DMS53 (cell line): ENCODE data around the gene CACNA1I.

Experiments
- DNase-seq: peaks from one replicate; lab custom pipeline; 2025; lab: John Stamatoyannopoulos, UW

CACNA1I gene

DNA sequence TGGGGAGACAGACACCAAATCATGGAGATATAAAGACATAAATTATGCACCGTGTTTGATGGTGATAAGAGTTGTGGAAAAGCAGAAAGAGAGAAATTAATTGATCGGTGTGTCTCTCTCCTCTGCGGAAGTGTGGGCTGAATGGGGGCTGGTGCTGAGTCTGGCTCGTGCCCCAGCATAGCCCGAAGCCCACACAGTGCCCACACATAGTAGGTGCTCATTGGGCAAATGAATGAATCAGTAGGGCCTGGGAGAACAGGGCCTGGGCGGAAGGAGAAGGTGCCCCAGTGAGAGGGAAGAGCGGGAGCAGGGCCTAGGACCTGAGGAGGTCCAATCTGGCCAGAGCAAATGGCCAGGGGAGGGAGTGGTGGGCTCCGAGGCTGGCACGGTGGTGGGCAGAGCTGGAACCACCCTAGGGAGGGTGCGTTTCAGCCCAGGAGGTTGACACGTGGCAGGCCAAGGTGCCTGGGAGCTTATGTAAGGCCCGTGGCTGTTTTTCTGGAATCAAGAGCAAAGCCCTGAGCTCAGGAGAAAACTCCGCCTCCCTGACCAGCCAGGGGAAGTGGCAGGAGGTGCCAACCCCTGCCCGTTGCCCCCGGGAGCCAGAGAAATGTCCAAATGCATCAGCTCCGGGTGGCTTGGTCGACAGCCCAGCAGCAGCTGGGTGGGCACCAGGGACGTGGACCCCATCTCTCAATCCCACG is 2.1 kb upstream of the CACNA1I start:
- DNase-seq: no peak

DNA sequence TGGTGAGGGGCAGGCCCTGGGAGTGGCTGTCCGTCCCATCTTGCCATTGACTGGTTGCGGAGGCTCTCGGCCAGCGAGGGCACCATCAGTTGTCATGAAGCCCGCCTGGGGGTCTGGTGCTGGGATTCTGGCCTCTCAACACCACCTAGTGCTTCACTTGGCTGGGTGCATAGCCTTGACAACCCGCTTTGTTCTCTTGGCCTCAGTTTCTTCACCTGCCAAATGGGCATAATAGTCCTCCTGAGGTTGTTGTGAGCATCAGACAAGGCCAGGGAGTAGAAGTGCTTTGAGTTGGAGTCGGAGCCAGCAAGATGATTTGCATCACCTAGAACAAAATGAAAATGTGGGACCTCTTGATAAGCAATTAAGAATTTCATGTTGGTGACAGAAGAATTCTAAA is 1.5 kb upstream of the CACNA1I start:
- DNase-seq: no peak

DNA sequence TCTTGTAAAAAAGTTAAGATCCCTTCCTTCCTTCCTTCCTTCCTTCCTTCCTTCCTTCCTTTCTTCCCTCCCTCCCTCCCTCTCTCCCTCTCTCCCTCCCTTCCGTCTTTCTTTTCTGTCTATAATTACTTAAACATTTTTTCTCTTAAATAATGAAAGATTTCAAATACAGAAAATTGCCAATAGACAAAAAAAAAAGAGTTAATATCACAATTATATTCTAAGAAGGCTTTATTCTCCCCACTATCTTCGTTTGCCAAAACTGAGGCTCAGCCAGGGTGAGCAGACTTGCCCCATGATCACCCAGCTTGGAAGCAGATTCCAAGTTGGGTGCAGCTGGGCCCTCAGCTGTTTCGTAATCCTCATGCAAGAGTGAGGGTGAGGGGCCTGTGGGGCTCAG is 327 bp upstream of the CACNA1I start:
- no peak for DNase-seq

DNA sequence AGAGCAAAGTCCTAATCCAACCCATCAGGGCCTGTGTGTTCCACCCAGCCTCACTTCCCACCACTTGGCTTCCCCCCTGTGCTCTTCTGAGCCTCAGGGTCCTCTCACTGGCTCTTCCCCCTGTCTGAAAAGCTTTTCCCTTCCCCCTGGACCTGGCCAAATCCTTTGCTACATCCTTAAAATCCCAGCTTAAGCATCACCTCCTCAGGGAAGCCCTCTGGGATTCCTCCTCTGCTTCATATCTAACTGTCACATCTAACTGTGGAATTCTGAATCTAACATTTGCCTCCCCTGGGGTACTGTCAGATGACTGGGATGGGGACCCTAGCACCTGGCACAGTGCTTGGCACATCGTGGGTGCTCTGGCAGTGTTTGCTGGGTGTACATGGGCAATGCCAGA is 985 bp downstream of the CACNA1I start:
- no peak for DNase-seq

DNA sequence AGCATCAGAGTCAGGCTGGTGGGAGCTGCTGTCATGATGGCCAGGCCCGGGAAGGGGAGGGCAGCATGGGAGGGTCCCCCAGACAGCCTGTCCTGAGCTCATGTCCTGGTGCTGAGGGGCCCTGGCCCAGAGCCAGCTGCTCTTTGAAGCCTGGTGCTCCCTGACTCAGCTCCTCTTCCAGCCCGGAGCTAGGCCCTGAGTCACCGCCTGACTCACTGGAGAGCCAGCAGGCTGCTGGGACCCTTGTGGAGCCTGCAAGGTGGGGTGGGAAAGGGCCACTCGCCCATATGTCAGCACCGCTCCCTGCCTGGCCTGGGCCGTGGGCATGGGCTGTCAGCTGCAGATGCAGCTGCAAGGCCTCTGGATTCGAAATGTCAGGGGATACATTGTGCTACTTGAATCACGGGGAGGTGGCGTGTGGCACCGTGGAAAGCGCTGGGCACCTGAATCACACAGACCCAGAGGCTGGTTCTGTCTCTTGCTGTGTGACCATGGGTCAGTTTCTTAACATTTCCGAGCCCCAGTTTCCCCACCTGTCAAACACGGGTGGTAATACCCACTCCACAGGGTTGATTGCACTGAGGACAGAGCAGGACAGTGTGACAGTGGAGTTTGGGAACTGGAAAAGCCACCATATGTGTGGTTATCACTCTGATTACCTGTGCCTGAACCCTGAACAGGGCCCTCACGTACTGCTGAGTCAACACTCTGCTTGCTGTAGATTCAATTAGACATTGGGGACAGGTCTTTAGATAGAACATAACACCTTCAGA is 4.4 kb downstream of the CACNA1I start:
- DNase-seq: peak; percentile 28

DNA sequence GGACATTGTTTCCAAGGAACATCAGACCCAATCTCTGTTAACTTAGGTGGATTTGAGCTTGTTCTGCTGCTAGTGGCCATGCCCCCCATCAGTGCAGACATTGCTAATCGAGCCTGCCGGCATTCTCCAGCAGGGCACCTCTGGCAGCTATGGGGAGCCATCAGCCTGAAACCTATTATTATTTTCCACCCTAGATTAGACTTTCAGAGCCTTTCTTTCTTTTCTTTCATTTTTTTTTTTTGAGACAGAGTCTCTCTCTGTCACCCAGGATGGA is 4.9 kb downstream of the CACNA1I start:
- DNase-seq: no peak

DNA sequence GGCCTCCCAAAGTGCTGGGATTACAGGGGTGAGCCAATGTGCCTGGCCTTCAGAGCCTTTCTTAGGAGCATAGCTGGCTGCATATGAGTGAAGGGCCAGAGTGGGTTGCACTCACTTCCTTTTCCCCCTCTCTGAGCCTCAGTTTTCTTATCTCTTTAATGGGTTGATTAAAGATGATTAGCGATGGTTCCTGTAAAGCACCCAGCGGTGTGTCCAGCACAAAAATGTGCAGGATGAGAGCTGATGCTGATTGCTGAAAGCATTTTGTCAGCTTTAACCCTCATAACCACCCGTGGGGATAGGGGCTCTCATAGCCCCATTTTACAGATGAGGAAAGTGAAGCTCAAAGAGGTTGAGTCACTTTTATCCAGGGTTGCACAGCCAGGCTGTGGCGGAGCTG is 5.5 kb downstream of the CACNA1I start:
- DNase-seq: no peak

DNA sequence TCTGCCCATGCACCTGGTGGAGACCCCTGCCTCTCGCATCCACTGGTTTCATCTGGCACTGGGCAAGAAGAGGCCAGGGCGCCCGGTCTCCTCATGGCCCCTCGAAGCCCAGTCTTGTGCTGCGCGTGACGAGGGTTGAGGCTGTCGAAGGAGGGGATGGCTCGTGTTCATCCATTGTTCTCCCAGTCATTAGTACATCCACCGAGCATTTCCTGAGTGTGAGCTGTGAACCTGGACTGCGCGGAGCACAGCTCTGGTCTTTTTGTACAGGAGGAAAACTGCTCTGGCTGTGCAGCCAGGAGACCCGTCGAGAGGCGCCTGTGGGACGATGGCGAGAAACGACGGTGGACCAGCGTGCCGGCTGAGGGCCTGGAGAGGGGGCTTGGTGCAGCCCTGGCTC is 6.8 kb downstream of the CACNA1I start:
- no peak for DNase-seq

DNA sequence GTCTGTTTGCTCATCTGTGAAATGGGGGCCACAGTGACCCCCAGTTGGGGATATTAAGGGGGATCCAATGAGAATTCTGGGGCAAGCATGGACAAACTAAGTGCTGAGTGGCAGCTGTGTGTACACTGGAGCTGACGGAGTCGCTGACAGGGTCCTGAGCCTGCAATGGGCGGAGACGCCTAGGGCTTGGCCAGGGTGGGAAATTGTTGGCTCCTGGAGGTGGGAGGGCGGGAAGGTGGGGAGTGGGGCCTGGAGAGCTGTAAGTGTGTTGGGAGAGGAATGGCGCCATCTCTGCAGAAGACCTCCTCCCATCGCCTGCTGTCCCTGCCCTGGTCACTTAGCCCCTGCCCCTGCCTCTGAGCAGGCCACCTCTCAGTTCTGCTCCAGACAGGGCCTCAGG is 7.3 kb downstream of the CACNA1I start:
- DNase-seq: no peak

DNA sequence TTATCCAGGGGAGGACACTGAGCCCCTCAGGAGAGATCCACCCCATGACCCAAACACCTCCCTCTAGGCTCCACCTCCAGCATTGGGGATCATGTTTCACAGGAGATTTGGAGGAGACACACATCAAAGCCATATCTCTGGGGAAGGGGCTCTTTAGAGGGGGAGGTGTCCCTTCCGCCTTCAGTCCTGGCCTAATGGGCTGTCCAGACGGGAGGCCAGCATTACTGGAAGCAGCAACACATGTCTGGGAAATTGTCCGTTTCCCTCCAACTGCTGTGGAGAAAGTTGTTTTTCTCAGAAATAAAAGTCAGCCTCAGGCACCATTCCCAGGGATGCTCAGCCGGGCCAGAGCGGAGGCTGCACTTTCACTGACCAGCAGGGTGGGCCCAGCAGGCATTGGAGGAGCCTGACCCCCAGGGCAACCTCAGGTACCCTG is 9.5 kb downstream of the CACNA1I start:
- no peak for DNase-seq

DNA sequence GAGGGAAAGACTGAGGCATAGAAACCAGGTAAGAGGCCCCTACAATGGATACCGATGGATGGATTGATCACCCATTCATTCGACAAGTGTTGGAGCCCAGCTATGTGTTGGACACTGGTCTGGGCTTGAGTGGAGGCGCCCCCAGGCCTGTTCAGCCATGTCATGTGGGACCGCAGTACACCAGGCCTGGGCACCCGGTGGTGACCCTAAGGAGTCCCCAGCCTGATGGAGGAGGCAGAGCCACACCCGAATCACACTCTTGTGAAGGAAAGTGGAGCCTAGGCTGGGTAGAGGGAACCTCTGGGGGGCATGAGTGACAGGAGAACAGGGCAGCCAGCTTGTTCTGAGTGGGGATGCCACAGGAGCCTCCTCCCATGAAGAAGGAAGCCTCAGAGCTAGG is 10.2 kb downstream of the CACNA1I start:
- no peak for DNase-seq

DNA sequence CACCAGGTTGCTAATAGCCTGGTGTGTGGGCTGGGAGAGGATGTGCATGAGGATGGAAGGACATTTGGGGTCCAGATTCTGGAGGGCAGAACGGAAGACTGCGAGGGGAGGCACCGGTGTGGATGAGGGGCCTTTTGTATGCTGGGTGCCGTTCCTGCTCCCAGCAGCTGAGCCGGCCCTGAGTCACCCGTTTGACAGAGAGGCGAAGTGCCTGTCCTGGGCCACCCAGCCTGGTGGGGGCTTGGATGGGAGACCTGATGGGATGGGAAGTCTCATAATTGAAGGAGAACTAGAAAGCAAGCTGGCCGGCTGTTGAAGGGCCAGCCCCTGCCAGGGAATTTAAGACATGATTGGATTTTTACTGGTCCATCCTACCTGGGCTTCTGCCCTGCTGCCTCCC is 10.8 kb downstream of the CACNA1I start:
- DNase-seq: no peak

DNA sequence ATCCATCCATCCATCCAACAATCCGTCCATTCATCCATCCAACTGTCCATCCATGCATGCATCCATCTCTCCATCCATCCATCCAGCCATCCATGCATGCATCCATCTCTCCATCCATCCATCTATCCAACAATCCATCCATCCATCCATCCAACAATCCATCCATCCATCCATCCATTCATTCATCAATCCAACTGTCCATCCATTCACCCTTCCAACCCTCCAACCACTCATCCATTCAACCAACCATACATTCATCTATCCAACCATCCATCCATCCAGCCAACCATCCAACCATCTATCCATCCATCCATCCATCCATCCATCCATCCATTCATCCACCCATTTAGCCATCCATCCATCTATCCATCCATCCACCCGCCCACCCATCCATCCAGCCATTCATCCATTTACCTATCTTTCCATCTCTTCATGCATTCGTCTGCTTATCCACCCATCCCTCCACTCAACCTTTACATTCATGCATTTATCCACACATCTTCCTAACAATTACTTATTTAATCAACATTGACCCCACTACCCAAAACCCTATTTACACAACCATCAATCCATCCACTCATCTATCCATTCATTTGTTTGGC is 12.6 kb downstream of the CACNA1I start:
- DNase-seq: no peak

DNA sequence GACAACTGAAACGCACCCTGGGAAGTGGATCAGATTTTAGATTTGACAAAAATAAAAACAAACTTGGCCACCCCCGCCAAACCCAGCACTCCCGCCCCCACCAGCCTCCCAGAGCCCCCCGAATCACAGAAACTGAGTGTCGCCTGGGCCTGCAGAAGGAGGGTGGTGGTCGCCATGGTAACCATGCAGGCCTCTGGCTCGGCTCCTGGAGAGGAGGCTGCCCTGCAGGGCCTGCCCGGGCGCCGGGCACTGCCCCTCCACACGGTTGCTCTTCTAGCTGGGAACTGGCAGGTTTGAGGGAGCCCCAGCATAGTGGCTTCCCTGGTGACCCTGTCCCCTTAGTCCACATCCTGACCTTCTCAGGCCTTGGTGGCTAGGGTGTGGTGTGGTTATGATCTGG is 19.3 kb downstream of the CACNA1I start:
- DNase-seq: no peak

DNA sequence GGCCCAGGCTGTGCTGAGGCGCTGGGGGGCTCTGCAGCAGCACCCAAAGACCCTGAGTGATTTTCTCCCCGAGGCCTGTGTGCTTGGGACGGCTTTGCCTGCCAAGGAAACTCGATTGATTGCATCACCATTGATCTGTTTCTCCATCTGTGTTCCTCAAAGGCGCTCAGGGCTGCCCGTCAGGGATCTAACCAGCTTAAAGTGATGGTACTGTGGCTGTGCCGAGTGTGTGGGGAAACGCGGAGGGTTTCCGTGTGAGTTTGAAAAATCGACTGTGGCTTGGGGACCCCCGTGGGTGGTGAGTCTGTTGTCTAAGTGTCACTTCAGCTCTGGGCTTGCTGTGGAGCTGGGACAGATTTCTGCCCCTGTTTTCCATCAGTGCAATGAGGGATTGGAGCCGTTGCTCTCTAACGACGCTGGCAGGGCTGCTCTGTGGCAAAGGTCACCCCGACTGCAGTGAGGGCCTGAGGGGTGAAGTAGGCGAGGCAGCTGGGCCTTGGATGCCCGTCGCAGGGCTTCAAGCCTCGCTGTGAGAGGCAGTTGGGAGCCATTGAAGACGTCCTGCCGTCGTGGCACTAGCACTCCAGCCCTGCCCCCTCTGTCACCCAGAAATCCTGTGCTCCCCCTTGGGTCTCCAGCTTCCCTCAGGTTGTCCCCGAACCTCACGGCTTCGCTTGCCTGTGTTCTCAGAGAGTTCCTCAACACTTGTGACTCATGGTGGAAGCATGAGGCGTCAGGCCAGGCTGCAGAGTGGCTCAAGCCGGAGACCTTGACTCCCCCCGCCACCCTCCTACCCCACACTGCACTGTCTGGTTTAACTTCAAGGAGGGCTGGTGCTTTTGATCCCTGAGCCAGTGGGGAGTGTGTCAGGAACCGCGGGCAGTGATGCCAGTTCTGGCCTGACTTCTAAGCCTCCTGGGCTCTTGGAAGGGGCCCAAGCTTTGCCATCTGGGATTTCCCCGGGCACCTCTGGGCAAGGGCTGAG is 21.8 kb downstream of the CACNA1I start:
- no peak for DNase-seq

DNA sequence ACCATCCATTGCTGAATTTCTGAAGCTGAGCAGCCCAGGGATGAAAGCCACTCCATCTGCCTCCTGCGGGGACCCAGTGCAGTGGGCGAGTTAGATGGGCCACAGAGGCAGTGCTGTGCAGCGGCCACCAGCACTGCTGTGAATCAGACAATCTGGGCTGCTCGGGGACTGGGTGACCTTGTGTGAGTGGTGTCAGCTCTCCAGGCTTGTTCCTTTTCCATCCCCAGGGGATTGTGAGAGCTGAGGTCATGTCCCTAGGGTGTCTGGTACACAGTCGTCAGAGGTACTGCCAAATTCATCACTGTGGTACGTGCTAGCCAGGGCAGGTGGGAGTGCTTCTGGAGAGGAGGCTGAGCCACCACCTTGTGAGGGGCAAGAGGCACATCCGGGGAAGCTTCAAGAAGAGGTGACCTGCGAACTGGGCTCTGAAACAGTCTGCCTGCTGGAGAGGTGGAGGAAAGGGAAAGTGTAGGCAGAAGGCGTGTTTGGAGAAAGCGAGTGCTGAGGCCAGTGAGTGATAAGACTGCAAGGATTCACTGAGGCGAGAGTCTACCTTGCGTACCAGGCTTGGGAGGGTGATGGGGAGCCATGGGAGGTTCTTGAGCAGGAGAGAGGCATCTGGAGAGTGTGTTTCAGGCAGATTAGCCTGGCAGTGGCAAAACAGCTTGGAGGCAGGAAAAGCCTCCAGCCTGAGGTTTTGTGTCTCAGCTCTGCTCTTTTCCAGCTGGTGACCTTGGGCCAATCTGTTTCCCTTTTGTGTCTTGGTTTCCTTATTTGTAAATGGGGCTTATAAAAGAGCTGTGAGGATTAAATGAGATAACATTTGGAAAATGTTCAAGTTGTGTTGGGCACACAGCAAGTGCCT is 22.7 kb downstream of the CACNA1I start:
- no peak for DNase-seq

DNA sequence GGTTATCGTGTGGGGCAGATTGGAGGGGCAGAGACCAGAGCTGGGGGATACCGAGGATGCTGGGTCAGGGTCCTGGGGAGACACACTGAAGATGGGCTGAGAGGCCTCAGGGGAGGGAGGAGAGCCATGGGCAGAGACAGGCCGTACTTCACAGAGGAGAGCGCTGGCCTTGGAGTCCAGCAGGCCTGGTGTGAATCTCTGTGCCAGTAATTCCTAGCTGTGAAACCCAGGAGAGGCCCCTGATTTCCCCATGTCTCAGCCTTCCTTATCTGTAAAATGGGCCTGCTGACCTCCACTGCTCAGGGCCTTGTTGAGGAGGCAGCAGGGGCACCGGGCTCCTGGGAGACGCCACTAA is 23.4 kb downstream of the CACNA1I start:
- no peak for DNase-seq

DNA sequence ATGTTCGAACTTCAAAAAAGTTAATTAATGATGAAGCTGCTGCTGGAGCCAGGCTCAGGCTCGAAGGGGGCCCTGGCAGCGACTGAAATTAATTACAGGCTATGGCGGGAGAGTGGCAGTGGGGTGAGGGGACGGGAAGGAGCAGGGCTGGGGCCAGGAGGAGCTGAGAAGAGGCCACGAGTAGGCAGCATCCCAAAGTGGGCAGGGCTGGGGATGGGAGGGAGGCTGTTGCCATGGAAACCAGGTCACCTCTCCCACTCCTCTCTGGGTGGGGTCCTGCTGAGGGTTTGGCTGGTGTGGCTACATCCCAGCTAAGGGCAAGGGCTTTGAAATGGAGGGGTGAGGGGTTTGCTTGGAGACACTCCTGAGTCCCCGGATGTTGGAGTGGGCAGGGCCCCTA is 23.9 kb downstream of the CACNA1I start:
- DNase-seq: no peak

DNA sequence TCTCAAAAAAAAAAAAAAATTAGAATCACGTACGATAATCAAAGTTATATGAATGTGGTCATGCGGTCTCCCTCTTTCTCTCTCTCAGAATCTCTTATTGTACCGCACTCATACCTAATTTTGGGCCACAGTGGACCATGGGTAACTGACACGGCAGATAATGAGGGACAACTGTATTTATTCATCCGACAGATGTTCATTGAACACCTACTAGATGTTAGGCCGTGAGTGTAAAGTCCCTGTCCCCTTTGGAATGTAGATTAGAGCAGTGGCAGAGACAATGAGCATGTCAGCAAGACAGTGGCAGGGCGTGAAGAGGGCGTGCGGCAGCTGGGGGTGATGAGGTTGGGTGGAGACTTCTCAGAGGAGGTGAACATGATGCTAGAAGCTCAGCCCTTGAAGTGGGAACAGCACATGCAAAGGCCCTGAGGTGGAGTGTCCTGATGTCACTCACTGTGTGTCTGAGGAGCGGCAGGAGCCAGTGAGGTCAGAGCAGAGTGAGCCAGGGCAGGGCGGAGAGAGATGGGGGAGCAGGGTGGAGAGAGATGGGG is 25.1 kb downstream of the CACNA1I start:
- DNase-seq: no peak

DNA sequence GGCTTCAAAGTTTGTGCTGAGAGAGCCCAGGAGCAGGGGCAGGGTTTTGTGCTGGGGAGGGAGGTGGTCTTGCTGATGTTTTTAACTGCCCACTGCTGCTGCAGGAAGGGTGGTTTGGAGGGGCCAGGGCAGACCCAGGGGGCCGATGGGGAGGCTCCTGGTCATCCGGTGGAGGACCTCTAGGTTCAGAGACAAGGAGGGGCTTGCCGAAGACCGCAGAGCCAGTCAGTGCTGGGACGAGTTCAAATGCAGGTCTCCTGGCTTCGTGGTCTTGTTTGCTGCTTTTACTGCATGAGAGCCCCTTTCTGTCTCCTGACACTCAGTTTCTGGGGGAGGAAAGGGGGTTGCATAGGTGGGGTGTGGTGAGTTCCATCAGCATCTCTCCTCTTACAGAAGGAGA is 26.0 kb downstream of the CACNA1I start:
- no peak for DNase-seq

DNA sequence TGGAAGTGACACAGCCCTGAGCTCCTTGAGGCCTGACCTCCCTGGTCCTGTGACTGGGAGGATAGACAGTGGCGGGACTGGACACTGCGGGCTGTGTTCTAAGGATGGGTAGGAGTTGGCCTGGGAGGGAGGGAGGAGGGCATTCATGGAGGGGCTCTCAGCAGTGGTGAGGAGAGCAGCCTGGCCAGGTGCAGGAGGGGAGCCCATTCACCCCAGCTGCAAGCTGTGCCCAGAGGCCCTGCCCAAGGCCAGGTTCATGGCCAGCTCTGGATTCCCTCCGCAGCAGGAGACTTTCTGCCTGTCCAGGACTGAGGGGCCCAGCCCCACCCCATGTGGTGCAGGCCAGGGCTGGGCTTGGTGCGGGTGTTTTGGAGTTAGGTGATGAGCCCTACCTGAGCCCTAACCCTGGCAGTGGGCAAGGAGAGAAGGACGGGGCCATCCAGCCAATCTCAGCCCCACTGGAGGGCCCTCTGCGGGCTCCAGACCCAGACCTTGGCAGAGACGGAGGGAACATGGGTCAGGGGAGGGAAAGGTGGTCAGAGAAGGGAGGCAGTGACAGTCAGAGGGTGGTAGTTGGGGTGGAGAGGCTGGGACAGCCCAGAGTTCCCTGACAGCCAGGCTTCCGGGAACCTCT is 26.8 kb downstream of the CACNA1I start:
- DNase-seq: no peak
